ENCODE results near the gene AURKA. TPM values are rescaled to one million over a fixed set of nuclear protein-coding genes. Genes with fewer than 3 reads are reported as not detected.

Gene AURKA
- total RNA-seq, 4 donors from 2014 or later, result 4.7 to 7.7 (median 6.5) TPM

DNA sequence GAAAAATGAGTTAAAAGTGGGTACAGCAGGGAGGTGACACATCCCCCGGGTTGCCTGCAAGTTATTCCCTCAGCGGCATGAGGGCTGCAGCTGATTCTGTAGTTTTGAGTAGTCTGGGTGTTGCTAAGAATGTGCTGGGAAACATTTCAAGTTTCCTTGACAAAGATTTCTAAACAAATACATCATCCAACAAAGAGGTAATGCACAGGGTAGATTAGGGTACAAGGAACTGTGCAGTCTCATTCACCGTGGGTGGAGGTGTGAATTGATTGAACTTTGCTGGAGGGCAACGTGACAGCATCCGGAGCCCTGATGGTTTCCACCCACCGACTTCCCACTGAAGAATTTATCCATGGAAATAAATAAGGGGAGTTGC is 41.9 kb upstream of the AURKA start:
- Histone ChIP-seq H3K4me1 (peaks cover 0 to 3% (median under 1%) of the 10 kb centered on the region in 4 donors), H3K27me3 (no peaks in the 10 kb centered on the region), H3K4me3 (no peak overlapping the region), H3K9me3 (no peaks in the 10 kb centered on the region), H3K27ac (no peak overlapping the region), H3K36me3 (no peaks in the 10 kb centered on the region)
- TF ChIP-seq, protein P1, sequence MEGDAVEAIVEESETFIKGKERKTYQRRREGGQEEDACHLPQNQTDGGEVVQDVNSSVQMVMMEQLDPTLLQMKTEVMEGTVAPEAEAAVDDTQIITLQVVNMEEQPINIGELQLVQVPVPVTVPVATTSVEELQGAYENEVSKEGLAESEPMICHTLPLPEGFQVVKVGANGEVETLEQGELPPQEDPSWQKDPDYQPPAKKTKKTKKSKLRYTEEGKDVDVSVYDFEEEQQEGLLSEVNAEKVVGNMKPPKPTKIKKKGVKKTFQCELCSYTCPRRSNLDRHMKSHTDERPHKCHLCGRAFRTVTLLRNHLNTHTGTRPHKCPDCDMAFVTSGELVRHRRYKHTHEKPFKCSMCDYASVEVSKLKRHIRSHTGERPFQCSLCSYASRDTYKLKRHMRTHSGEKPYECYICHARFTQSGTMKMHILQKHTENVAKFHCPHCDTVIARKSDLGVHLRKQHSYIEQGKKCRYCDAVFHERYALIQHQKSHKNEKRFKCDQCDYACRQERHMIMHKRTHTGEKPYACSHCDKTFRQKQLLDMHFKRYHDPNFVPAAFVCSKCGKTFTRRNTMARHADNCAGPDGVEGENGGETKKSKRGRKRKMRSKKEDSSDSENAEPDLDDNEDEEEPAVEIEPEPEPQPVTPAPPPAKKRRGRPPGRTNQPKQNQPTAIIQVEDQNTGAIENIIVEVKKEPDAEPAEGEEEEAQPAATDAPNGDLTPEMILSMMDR (IDR thresholded peaks at IDR 0.05), result no peak
- no peak for TF ChIP-seq POLR2A (IDR thresholded peaks at IDR 0.05)
- DNase-seq, result no peak

DNA sequence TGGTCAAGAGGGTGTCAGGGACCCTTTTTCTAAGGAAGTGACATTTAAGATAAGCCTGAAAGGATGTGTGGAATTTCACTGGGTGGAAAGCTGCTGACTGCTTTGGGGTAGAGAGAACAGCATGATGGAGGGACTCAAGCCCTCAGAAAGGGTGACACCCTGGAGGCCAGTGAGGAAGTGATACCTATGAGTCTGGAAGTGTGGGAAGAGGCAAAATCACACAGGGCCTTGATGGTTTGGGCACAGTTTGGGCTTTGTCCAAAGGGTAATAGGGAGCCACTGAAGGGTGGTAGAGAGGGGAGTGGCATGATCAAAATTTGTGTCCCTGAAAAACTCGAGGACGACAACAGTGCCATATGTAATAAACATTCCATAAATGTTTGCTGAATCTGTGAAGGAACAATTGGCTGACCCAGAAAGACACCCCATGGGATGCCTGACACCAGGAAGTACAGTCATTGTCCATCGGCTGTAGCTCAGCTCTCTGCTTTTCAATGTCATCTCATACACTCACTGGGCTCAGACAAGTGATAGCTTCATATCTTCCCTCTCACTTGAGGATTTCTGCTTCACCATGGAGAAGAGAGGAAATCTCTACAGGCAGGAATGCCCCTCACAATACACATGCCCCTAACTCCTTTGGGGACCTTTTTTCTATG is 41.3 kb upstream of the AURKA start:
- Histone ChIP-seq H3K27ac (no peak overlapping the region), H3K9me3 (no peaks in the 10 kb centered on the region), H3K4me3 (no peak overlapping the region), H3K36me3 (no peaks in the 10 kb centered on the region), H3K4me1 (peaks cover 0 to 5% (median 2%) of the 10 kb centered on the region in 4 donors), H3K27me3 (no peaks in the 10 kb centered on the region)
- TF ChIP-seq, protein P1 (IDR thresholded peaks at IDR 0.05), result no peak
- TF ChIP-seq POLR2A (IDR thresholded peaks at IDR 0.05), result no peak
- DNase-seq, result no peak

DNA sequence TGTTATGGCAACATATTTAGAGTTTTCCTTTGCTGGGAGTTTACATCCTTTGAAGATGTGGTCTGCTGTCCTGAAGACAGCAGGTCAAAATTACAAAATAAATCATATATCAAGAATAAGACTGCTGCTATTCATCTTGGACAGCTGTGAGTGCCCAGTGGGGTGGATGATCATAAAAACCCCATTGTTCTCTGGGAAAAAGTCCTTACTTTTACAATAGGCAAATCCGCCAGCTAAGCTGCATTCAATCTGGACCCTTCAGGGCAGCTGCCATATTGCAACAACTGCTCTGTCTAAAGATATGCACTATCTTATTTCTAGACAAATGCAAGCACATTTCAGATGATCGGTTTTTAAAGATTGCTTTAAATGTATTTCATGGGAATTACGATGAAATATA is 39.5 kb upstream of the AURKA start:
- Histone ChIP-seq H3K9me3 (no peaks in the 10 kb centered on the region), H3K27ac (no peak overlapping the region), H3K27me3 (no peaks in the 10 kb centered on the region), H3K4me3 (no peak overlapping the region), H3K4me1 (peaks cover 0 to 5% (median 2%) of the 10 kb centered on the region in 4 donors), H3K36me3 (no peaks in the 10 kb centered on the region)
- TF ChIP-seq POLR2A (IDR thresholded peaks at IDR 0.05), result no peak
- TF ChIP-seq, protein P1 (IDR thresholded peaks at IDR 0.05), result no peak
- no peak for DNase-seq

DNA sequence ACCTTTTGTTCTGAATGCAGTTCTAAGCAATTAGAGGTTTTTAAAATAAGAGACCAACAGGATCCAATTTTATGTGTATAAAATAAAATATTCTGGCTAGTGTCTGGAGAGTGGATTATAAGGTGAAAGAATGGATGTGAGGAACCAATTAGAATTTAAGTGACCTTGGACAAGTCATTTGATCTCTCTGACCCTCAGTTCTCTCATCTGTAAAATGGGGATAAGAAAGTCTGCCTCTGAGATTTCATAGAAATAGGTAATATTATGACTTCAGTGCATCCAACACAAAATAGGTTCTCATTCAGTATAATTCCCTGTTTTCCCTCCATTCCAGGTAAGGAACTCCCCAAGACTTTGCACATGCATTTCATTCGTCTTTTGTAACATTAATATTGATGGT is 38.9 kb upstream of the AURKA start:
- DNase-seq, result no peak
- H3K36me3 ChIP-seq, result no peaks in the 10 kb centered on the region
- H3K4me1 ChIP-seq, result peaks cover 0 to 5% (median 2%) of the 10 kb centered on the region in 4 donors
- no peaks in the 10 kb centered on the region for H3K9me3 ChIP-seq
- H3K27me3 ChIP-seq, result no peaks in the 10 kb centered on the region
- H3K4me3 ChIP-seq, result no peak overlapping the region
- no peak overlapping the region for H3K27ac ChIP-seq
- TF ChIP-seq, protein P1 (IDR thresholded peaks at IDR 0.05), result no peak

DNA sequence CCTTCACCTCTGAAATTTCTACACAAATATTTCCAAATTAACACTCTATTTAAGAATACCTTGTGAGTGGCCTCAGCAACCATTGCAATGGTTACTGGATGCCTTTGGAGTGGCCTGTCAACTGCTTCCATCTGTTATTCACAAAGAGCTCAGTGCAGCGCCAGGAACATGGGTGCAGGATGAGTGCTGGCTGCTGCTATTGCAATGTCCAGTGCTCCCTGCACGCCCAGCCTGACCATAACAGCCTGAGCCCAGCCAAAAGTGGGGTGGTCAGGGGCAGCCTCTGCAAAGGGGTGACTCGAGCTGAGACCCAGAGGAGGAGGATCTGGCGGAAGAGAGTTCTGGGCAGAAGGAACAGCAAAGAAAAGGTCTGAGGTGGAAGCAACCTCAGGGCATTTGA is 38.4 kb upstream of the AURKA start:
- H3K27ac ChIP-seq, result no peak overlapping the region
- no peaks in the 10 kb centered on the region for H3K9me3 ChIP-seq
- TF ChIP-seq, protein P1 (IDR thresholded peaks at IDR 0.05), result no peak
- TF ChIP-seq POLR2A (IDR thresholded peaks at IDR 0.05), result no peak
- DNase-seq, result no peak
- H3K4me3 ChIP-seq, result no peak overlapping the region
- peaks cover 0 to 5% (median 2%) of the 10 kb centered on the region in 4 donors for H3K4me1 ChIP-seq
- H3K27me3 ChIP-seq, result no peaks in the 10 kb centered on the region
- H3K36me3 ChIP-seq, result no peaks in the 10 kb centered on the region

DNA sequence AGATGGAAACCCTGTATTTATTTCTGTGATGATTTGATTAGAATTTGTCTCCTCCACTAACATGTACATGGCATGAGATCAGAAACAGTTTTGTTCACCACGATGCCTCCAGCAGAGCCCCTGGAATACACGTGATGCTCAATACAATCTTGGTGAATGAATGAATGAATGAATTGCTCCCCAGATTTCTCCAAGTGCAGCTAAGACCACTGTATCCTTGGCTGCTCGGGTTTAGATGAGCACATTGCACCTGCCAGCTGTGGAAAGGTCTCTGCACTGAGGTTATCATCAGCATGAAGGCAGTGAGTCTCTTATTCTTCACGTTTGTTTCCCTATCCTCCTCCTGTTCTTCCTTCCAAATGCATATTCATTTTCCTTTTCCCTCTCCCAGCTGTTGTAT is 37.9 kb upstream of the AURKA start:
- Histone ChIP-seq H3K27ac (no peak overlapping the region), H3K4me3 (no peak overlapping the region), H3K36me3 (no peaks in the 10 kb centered on the region), H3K4me1 (peaks cover 0 to 5% (median 2%) of the 10 kb centered on the region in 4 donors), H3K27me3 (no peaks in the 10 kb centered on the region), H3K9me3 (no peaks in the 10 kb centered on the region)
- TF ChIP-seq POLR2A (IDR thresholded peaks at IDR 0.05), result no peak
- TF ChIP-seq, protein P1 (IDR thresholded peaks at IDR 0.05), result no peak
- no peak for DNase-seq
